Spinal cord (tissue), 10 donors: ENCODE results near the gene NCR3LG1. TPM values are rescaled to one million over a fixed set of nuclear protein-coding genes. Genes with fewer than 3 reads are reported as not detected.
A peak's percentile ranks its signal among the peaks of the same experiment; 100 is the strongest.

Experiments used
- DNase-seq, 6 donors: peaks; one replicate each; pipeline versions ENCODE4 v3.0.0 to v3.0.0-alpha.2; 2013 to 2015; ENCODE audit warnings: low spot score in 6 of 6, low read depth in 4 of 6
- H3K27ac ChIP-seq: one replicate; pipeline ENCODE4 v1.5.1; 2013; ENCODE audit warnings: low read depth, low read length, control low read depth
- H3K27me3 ChIP-seq: one replicate; pipeline ENCODE4 v1.6.1; 2013; ENCODE audit warnings: low read length; ENCODE audit not compliant: control insufficient read depth, insufficient read depth
- H3K36me3 ChIP-seq: one replicate; pipeline ENCODE4 v1.6.1; 2013; ENCODE audit warnings: low read length; ENCODE audit not compliant: control insufficient read depth, insufficient read depth
- H3K4me1 ChIP-seq: one replicate; pipeline ENCODE4 v1.6.1; 2013; ENCODE audit warnings: low read length; ENCODE audit not compliant: control insufficient read depth, insufficient read depth
- H3K4me3 ChIP-seq: one replicate; pipeline ENCODE4 v1.5.1; 2013; ENCODE audit warnings: low read depth, low read length, control low read depth
- H3K9me3 ChIP-seq: one replicate; pipeline ENCODE4 v1.6.1; 2013; ENCODE audit warnings: low read length; ENCODE audit not compliant: control insufficient read depth, insufficient read depth
- WGBS: methylation state at CpG from one replicate; pipeline ENCODE4 v1.1.5; 2013; ENCODE audit warnings: missing lambda C conversion rate; ENCODE audit not compliant: insufficient coverage; 5-methylcytosine and 5-hydroxymethylcytosine counted together
- polyA plus RNA-seq, 2 donors: library from polyadenylated mRNA; unstranded; fragments of 120-200 nt; gene quantifications; one replicate each; pipeline ENCODE4 v1.2.1, GENCODE V29; 2013; ENCODE audit not compliant: insufficient read length in 2 of 2
- total RNA-seq, 2 donors: library from RNA; depleted of rRNA in 1 of 2; stranded (reverse); fragments of 120-200 nt in 1 of 2; fragments of >200 nt in 1 of 2; gene quantifications; one replicate each; pipeline versions ENCODE4 v1.2.3 to v1.2.4, GENCODE V29; 2013 to 2014
- donor health status: healthy.

NCR3LG1 gene
- total and polyA plus RNA-seq, 4 donors, result 6.3 to 14.4 (median 8.1) TPM

DNA sequence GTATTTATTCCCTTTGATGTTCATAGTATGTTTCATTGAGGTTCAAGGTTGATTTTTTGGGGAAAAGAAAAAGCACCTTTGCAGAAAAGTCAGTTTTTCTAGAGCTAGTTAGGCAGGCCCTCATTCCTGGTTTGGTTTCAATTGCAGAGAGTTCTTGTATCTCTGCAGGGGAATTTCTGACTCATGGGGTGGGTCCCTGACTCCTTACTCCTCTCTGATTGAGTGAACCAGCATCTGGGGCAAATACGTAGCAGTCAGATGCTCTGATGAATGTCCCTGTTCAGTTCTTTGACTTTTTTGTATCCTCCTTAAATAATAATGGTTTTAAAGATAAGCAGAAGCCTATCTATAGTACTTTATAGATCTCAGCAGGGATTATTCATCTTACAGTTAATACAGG, 7.7 kb upstream of the NCR3LG1 start:
- H3K27me3 ChIP-seq, result no peaks in the 10 kb centered on the region
- WGBS, result no CpG with 5 or more reads among the region's 1 CpG

DNA sequence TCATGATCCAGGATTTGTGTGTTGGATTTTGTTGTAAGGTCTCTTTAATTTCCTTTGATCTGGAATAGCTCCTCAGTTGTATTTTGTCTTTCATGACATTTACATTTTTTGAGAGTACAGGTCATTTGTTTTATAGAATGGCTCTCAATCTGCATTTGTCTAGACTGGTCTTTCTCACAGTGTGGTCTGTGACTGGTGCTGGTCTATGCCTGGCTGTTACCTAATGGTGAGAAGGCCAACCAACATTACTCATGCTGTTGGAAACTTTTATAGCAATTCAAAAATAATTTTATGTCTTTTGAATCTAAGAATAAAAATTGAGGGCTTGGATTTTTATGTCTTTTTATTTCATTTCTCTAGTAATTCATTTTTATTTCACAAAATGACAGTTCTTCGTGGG, 3.9 kb upstream of the NCR3LG1 start:
- Histone ChIP-seq H3K36me3 (no peaks in the 10 kb centered on the region), H3K27ac (no peak overlapping the region), H3K4me1 (peaks cover 13% of the 10 kb centered on the region), H3K27me3 (peaks cover 10% of the 10 kb centered on the region), H3K9me3 (no peaks in the 10 kb centered on the region), H3K4me3 (no peak overlapping the region)
- no peak for DNase-seq
- no CpG with 5 or more reads among the region's 1 CpG for WGBS

More for the DNA sequence above, 7.7 kb upstream of the NCR3LG1 start:
- no peak overlapping the region for H3K27ac ChIP-seq
- H3K4me1 ChIP-seq, result no peaks in the 10 kb centered on the region
- H3K36me3 ChIP-seq, result no peaks in the 10 kb centered on the region
- no peak overlapping the region for H3K4me3 ChIP-seq
- DNase-seq, result no peak
- H3K9me3 ChIP-seq, result no peaks in the 10 kb centered on the region

GRCh38 chr11:17350455-17351171, 987 bp upstream of the NCR3LG1 start:
- Histone ChIP-seq H3K9me3 (no peaks in the 10 kb centered on the region), H3K27me3 (peaks cover 15% of the 10 kb centered on the region), H3K36me3 (no peaks in the 10 kb centered on the region), H3K27ac (no peak overlapping the region), H3K4me1 (peaks cover 17% of the 10 kb centered on the region), H3K4me3 (no peak overlapping the region)
- 100% methylated on average over 1 of the region's 7 CpGs for WGBS
- no peak for DNase-seq

DNA sequence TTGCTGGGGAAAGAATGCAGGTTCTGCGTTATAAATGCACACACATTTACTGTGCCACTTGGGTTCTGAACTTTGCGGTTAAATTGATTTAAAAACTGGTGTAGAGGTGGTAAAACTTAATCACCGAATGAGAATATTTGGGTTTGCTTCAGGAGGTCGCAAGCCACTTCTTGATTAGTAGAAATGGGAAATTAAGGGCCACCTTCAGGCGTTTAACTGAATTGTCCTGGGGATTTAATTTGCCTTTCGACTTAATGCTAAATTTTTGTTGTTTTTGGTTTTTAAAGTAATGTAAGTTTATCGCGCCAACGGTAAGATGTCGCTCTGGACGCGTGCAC, 459 bp upstream of the NCR3LG1 start:
- H3K36me3 ChIP-seq, result no peaks in the 10 kb centered on the region
- H3K4me1 ChIP-seq, result peaks cover 17% of the 10 kb centered on the region
- H3K9me3 ChIP-seq, result no peaks in the 10 kb centered on the region
- H3K4me3 ChIP-seq, result peak overlapping the region; percentile 41
- WGBS, result 16% methylated on average over 12 of the region's 12 CpGs
- H3K27ac ChIP-seq, result no peak overlapping the region
- peaks cover 15% of the 10 kb centered on the region for H3K27me3 ChIP-seq
- DNase-seq, result no peak

GRCh38 chr11:17352950-17353820, 1.6 kb downstream of the NCR3LG1 start:
- peak; percentile 51 to 94 (median 66) for DNase-seq
- WGBS, result under 1% methylated on average over 58 of the region's 69 CpGs
- Histone ChIP-seq H3K9me3 (no peaks in the 10 kb centered on the region), H3K4me1 (peaks cover 17% of the 10 kb centered on the region), H3K36me3 (no peaks in the 10 kb centered on the region), H3K27me3 (peaks cover 15% of the 10 kb centered on the region), H3K4me3 (peak overlapping the region; percentile 41), H3K27ac (peak overlapping the region; percentile 57)

DNA sequence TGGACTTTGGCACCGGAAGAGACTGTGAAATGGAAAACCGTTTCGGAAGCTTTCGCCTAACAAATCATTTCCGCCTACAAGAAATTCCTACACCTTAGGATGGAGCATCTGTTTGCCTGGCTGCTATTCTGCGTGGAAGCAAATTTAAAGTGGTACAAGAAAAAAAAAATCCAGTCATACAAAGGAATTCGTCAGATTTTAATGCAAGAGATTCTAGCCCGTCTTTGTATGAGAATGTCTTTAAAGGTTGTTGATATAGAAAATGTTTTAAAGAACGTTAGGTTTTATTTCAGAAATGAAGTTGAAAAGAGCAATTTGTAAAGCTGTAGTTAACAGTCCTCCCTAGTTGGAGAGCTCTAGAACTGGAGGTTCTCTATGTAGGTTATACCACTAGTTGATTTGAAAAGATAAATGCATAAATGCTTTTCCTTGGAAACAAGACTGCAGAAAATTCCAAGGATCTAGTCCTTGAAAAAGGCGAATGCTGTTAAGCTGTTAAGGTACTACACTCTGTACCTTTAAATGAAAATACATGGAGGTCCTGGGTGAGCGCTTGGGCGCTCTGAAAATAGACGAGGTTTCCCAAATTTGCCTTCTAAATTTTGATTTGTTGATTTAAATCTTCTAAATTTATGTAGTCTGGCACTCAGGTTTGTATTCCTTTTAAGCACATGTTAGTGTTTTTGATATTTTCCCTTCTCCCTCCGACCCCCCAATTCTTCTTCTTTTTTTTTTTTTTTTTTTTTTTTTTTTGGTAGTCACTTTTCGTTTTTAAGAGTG, 2.4 kb downstream of the NCR3LG1 start:
- peaks cover 17% of the 10 kb centered on the region for H3K4me1 ChIP-seq
- no peaks in the 10 kb centered on the region for H3K9me3 ChIP-seq
- H3K36me3 ChIP-seq, result no peaks in the 10 kb centered on the region
- peak in 1 of 6 donors; percentile 54 for DNase-seq
- 0% methylated on average over 1 of the region's 15 CpGs for WGBS
- H3K27ac ChIP-seq, result peak overlapping the region; percentile 57
- H3K27me3 ChIP-seq, result peaks cover 15% of the 10 kb centered on the region
- H3K4me3 ChIP-seq, result peak overlapping the region; percentile 41

- DNase-seq, result peak; percentile 13 to 91 (median 54)
- peak overlapping the region; percentile 41 for H3K4me3 ChIP-seq
- WGBS, result no CpG with 5 or more reads among the region's 3 CpGs
These were observed 3.0 kb downstream of the NCR3LG1 start for GRCh38 chr11:17354601-17354991.

GRCh38 chr11:17366495-17366894, 14.9 kb downstream of the NCR3LG1 start:
- H3K4me1 ChIP-seq, result no peaks in the 10 kb centered on the region
- H3K27ac ChIP-seq, result no peak overlapping the region
- H3K36me3 ChIP-seq, result peaks cover 9% of the 10 kb centered on the region
- H3K27me3 ChIP-seq, result no peaks in the 10 kb centered on the region
- H3K9me3 ChIP-seq, result peaks cover 19% of the 10 kb centered on the region
- WGBS, result 83% methylated on average over 1 of the region's 1 CpG
- H3K4me3 ChIP-seq, result no peak overlapping the region
- DNase-seq, result no peak

More at GRCh38 chr11:17354601-17354991, 3.0 kb downstream of the NCR3LG1 start:
- Histone ChIP-seq H3K27ac (no peak overlapping the region), H3K36me3 (no peaks in the 10 kb centered on the region), H3K27me3 (peaks cover 15% of the 10 kb centered on the region), H3K4me1 (peaks cover 17% of the 10 kb centered on the region), H3K9me3 (no peaks in the 10 kb centered on the region)

DNA sequence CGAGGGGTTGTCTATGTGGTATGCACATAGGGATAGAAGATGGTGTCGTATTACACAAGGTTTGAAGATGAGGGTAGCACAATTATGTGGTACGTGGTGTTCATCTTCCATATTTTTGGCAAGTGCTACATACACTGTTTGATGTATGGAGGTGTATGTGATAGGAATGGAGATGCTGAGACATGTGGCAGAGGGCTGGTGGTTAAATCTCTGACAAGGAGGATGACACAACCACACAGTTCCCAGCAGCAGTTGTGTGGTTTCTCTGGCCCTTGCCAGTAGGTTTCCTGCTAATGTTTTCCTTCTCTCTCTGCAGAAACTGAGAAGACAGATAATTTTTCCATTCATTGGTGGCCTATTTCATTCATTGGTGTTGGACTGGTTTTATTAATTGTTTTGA, 17.0 kb downstream of the NCR3LG1 start:
- Histone ChIP-seq H3K4me1 (no peaks in the 10 kb centered on the region), H3K9me3 (peaks cover 35% of the 10 kb centered on the region), H3K27ac (no peak overlapping the region), H3K36me3 (peaks cover 13% of the 10 kb centered on the region), H3K27me3 (no peaks in the 10 kb centered on the region), H3K4me3 (no peak overlapping the region)
- no peak for DNase-seq
- WGBS, result 90% methylated on average over 3 of the region's 3 CpGs
